ENCODE data around the gene MYOCOS. TPM values are rescaled to one million over a fixed set of nuclear protein-coding genes. Genes with fewer than 3 reads are reported as not detected.

Gene MYOCOS
- total RNA-seq, 2 donors from 2014 or later: not detected

GRCh38 chr1:171645553-171646248, 23.7 kb downstream of the MYOCOS start:
- Histone ChIP-seq H3K27ac (peak overlapping the region; percentile 78 to 80), H3K4me3 (no peak overlapping the region)

GRCh38 chr1:171646249-171646560, 24.2 kb downstream of the MYOCOS start:
- TF ChIP-seq POLR2A (IDR thresholded peaks at IDR 0.05) (no peak), CTCF (IDR thresholded peaks at IDR 0.05) (no peak), POLR2AphosphoS5 (IDR thresholded peaks at IDR 0.05) (no peak)
- WGBS: 31% methylated on average over 1 of the region's 1 CpG

More at GRCh38 chr1:171645553-171646248, 23.7 kb downstream of the MYOCOS start:
- DNase-seq (ENCODE audit: low spot score): peak; percentile 82
- Histone ChIP-seq H3K9me3 (no peaks in the 10 kb centered on the region), H3K36me3 (no peaks in the 10 kb centered on the region), H3K27me3 (replicated peaks; ENCODE audit: insufficient read depth) (no peaks in the 10 kb centered on the region), H3K4me1 (replicated peaks) (peaks cover 13% of the 10 kb centered on the region)
- WGBS: 18% methylated on average over 8 of the region's 8 CpGs
- intact Hi-C loops (cut with DNase I): loop anchor here (1.0 to 2.0 kb wide), 2 partner anchors 71 to 135 kb away; partner anchors contain the start of gene METTL13
- TF ChIP-seq POLR2A (IDR thresholded peaks at IDR 0.05) (no peak), POLR2AphosphoS5 (IDR thresholded peaks at IDR 0.05) (peak; percentile 91), CTCF (IDR thresholded peaks at IDR 0.05) (peak in 1 of 4 experiments; percentile 14)

GRCh38 chr1:171652234-171652822, 30.3 kb downstream of the MYOCOS start, which contains the start of gene MYOC:
TSS of gene MYOC (minus strand) at chr1:171652688. CDS start at chr1:171652611, 77 bp downstream.
- H3K27ac ChIP-seq: peak within 1 kb of the TSS; percentile 71 to 80
- WGBS: 69% methylated on average over 8 of the region's 8 CpGs
- intact Hi-C loops (cut with DNase I): no loop called here
- H3K4me1 ChIP-seq (replicated peaks): peaks cover 13% of the 10 kb centered on the region
- no peaks in the 10 kb centered on the region for H3K9me3 ChIP-seq
- no peak for DNase-seq (ENCODE audit: low spot score)
- no peak for TF ChIP-seq POLR2AphosphoS5 (IDR thresholded peaks at IDR 0.05)
- no peak for TF ChIP-seq POLR2A (IDR thresholded peaks at IDR 0.05)
- no peak for TF ChIP-seq CTCF (IDR thresholded peaks at IDR 0.05)
- H3K27me3 ChIP-seq (replicated peaks; ENCODE audit: insufficient read depth): no peaks in the 10 kb centered on the region
- H3K4me3 ChIP-seq: no peak within 1 kb of the TSS
- H3K36me3 ChIP-seq: no peaks in the 10 kb centered on the region

More at GRCh38 chr1:171646249-171646560, 24.2 kb downstream of the MYOCOS start:
- H3K36me3 ChIP-seq: no peaks in the 10 kb centered on the region
- no peaks in the 10 kb centered on the region for H3K9me3 ChIP-seq
- H3K27me3 ChIP-seq (replicated peaks; ENCODE audit: insufficient read depth): no peaks in the 10 kb centered on the region
- intact Hi-C loops (cut with DNase I): no loop called here
- peaks cover 13% of the 10 kb centered on the region for H3K4me1 ChIP-seq (replicated peaks)
- no peak for DNase-seq (ENCODE audit: low spot score)
- no peak overlapping the region for H3K4me3 ChIP-seq
- peak overlapping the region; percentile 78 to 80 for H3K27ac ChIP-seq

- Histone ChIP-seq H3K27me3 (replicated peaks; ENCODE audit: insufficient read depth) (no peaks in the 10 kb centered on the region), H3K9me3 (no peaks in the 10 kb centered on the region), H3K27ac (peak overlapping the region; percentile 71 to 80), H3K4me1 (replicated peaks) (peaks cover 13% of the 10 kb centered on the region), H3K36me3 (no peaks in the 10 kb centered on the region), H3K4me3 (no peak overlapping the region)
- intact Hi-C loops (cut with DNase I): no loop called here
- DNase-seq (ENCODE audit: low spot score): no peak
- TF ChIP-seq CTCF (IDR thresholded peaks at IDR 0.05) (no peak), POLR2A (IDR thresholded peaks at IDR 0.05) (no peak), POLR2AphosphoS5 (IDR thresholded peaks at IDR 0.05) (no peak)
- 36% methylated on average over 1 of the region's 1 CpG for WGBS
Measured at GRCh38 chr1:171653796-171654195, 31.8 kb downstream of the MYOCOS start.
